GM12801 (cell line): ENCODE results near the gene SAMD1.

ENCODE experiments used
- CTCF ChIP-seq: IDR thresholded peaks from one replicate; pipeline ENCODE4 v1.5.1; 2011; ENCODE audit warnings: control low read depth; ENCODE audit not compliant: insufficient read length; ENCODE audit errors: extremely low read depth

Gene SAMD1

GRCh38 chr19:14112051-14112808, 21.7 kb upstream of the SAMD1 start:
- no peak for TF ChIP-seq CTCF

GRCh38 chr19:14111486-14111885, 20.9 kb upstream of the SAMD1 start:
- no peak for TF ChIP-seq CTCF

- no peak for TF ChIP-seq CTCF
Observed at GRCh38 chr19:14110650-14111049, 20.1 kb upstream of the SAMD1 start.

GRCh38 chr19:14107581-14108461, 17.3 kb upstream of the SAMD1 start:
- TF ChIP-seq CTCF, result no peak

- TF ChIP-seq CTCF, result no peak
Observed at GRCh38 chr19:14106840-14107239, 16.3 kb upstream of the SAMD1 start.

- no peak for TF ChIP-seq CTCF
Observed at GRCh38 chr19:14105680-14106079, 15.1 kb upstream of the SAMD1 start.

GRCh38 chr19:14103310-14103709, 12.8 kb upstream of the SAMD1 start:
- TF ChIP-seq CTCF, result no peak
